ENCODE measurements around the gene NPFFR1.

NPFFR1 gene, protein sequence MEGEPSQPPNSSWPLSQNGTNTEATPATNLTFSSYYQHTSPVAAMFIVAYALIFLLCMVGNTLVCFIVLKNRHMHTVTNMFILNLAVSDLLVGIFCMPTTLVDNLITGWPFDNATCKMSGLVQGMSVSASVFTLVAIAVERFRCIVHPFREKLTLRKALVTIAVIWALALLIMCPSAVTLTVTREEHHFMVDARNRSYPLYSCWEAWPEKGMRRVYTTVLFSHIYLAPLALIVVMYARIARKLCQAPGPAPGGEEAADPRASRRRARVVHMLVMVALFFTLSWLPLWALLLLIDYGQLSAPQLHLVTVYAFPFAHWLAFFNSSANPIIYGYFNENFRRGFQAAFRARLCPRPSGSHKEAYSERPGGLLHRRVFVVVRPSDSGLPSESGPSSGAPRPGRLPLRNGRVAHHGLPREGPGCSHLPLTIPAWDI

DNA sequence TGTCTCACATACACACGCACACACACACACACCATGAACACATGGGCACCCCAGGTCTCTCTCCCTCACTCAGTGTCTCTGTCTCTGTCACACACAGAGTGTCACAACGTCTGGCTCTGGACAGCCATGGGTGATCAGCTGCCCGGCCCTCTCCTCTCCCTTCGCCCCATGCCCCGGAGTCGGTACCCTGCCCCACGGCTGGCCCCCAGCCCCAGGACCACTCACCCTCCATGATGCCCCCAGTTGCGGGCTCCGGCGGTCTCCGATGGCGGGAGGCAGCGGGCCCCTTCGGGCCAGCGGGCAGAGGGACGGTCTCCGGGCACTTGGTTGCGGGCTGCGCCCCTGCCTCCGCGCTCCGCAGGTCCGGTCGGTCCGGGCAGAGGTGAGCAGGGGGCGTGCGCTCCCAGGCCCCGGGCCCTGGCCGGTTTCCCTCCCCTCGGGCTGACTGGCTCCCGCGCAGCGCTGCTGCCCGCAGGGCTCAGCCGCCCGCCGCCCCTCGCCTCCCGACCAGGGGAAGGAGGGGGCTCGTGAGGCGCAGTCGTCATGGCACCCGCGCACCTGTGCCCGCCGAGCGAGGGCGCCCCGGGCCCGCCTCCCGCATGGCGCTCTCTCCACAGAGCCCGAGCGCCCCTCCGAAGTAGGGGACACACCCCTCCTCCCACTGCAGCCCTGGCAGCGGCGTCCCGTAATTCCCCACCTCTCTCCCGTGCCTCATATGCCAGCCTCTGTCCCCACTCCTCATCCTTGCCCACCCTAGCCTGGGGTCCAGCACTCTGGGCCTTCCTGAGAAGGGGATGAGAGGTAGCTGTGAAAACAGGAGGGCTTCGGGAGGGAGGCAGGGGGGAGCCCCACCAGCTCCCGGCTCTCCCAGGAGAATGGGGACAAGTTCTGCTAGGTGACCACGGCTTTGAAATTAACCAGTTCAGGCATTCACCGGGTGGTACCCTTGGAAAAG, at the start of gene NPFFR1:
Gene NPFFR1, minus strand, starts transcription at position 560 of the 955 bp plus-strand sequence. Its CDS starts 328 bp downstream, at position 232.
- in situ Hi-C loops (cut with MboI; ENCODE audit: low sequenced_read_pairs): no loop called here
- Histone ChIP-seq H3K4me1 (peaks cover 7% of the 10 kb centered on the region; the same call in 1 of the 2 replicates), H3K4me3 (no peak within 1 kb of the TSS), H3K27me3 (ENCODE audit: low read depth) (peaks cover 64% of the 10 kb centered on the region), H3K9me3 (no peaks in the 10 kb centered on the region), H3K36me3 (replicated peaks) (no peaks in the 10 kb centered on the region)
- DNase-seq (ENCODE audit: low spot score in 2 of 2): no peak

DNA sequence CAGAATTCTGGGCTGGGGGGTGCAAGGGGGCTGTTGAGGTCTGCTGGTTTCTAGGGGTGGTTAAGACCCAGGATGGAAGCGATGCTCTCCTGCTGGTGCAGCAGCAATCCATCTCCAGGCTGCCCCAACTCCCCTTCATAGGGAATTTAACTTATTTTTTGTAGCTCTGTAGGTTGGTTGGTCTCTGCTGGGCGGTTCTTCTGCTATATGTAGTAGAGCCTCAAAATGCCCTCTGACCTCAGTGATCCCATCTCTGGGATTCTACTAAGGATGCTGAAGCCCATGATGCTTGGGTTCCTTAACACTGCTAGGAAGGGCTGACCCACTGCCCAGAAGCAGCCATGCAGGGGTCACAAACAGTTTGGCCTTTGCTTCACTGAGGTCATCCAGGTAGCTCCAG, 49.5 kb upstream of the NPFFR1 start:
- Histone ChIP-seq H3K4me3 (no peak overlapping the region), H3K27me3 (ENCODE audit: low read depth) (no peaks in the 10 kb centered on the region), H3K9me3 (no peaks in the 10 kb centered on the region), H3K36me3 (replicated peaks) (peaks cover 2% of the 10 kb centered on the region; the same call in 1 of the 2 replicates), H3K4me1 (no peaks in the 10 kb centered on the region)
- DNase-seq (ENCODE audit: low spot score in 2 of 2): no peak
- in situ Hi-C loops (cut with MboI; ENCODE audit: low sequenced_read_pairs): no loop called here

DNA sequence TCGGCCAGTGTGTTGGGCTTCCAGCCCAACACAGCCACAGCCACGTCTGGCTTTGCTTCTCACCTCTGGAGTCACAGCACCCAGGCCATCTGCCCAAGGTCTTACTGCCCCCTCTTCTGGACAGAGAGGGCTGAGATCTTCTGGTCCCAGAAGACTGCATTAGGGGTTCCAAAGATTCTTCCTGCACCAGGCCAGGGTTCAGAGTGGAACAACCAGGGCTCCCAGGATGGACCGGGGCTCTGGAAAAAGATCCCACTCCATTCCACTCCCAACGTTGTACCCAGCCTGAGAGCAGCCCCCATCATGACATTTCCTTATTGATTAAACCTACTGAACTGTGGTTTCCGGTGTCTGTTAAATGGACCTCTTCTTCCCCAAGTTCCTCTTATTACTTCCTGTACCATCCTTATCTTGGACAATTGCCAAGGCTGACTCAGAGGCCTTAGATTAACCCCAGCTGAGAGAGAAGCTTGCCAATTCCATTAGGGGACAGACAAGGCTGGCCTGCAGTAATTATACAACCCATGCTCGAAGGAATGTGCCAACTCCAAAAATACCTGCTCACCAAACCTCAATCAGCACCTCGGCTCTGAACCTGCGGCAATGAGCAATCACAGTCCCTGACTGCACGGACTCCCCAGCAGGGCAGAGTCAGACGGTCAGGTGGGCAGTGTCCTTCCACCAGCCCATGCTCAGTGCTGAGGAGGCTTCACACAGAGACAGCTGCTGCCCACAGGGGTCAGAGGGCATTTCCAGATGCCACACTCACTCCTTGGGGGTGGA, 47.9 kb upstream of the NPFFR1 start:
- DNase-seq (ENCODE audit: low spot score in 2 of 2): no peak
- in situ Hi-C loops (cut with MboI; ENCODE audit: low sequenced_read_pairs): no loop called here
- no peaks in the 10 kb centered on the region for H3K9me3 ChIP-seq
- no peaks in the 10 kb centered on the region; the same call in 1 of the 2 replicates for H3K36me3 ChIP-seq (replicated peaks)
- H3K27me3 ChIP-seq (ENCODE audit: low read depth): no peaks in the 10 kb centered on the region
- no peaks in the 10 kb centered on the region for H3K4me1 ChIP-seq
- no peak overlapping the region for H3K4me3 ChIP-seq

DNA sequence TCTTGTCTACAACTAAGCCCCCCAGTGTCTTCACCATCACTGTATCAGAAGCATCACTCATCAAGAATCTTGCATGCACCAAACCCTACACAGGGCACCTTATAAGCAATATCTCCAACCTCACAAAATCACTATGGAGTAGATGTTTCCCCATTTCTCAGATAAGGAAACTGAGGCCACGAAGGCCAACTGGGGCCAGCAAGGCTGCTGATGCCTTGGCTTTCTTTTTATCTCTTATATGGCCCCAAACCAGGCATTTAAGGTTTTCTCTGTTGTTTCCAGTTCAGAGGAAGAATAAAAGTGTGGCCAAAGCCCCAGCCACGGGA, 47.3 kb upstream of the NPFFR1 start:
- in situ Hi-C loops (cut with MboI; ENCODE audit: low sequenced_read_pairs): no loop called here
- Histone ChIP-seq H3K36me3 (replicated peaks) (no peaks in the 10 kb centered on the region; the same call in 1 of the 2 replicates), H3K9me3 (no peaks in the 10 kb centered on the region), H3K27me3 (ENCODE audit: low read depth) (no peaks in the 10 kb centered on the region), H3K4me1 (no peaks in the 10 kb centered on the region), H3K4me3 (no peak overlapping the region)
- DNase-seq (ENCODE audit: low spot score in 2 of 2): no peak

DNA sequence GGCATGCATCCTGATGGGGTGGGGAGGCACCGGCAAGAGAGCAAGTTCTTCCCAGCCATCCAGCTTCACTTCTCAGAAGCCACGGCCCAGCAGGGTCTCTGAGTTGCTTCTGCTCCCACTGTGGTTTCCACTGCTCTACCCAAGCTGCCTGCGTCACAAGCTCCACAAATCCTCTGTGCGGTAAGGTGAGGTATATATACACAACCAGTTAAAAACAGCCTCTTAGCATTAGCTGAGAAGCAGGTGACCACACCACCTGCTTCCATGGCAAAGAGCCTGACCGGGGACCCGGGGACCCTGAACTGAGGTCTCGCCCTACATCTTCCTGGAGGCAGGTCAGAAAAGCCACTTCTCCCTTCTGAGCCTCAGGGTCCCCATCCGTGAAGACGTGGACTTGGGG, 46.9 kb upstream of the NPFFR1 start:
- in situ Hi-C loops (cut with MboI; ENCODE audit: low sequenced_read_pairs): no loop called here
- Histone ChIP-seq H3K27me3 (ENCODE audit: low read depth) (no peaks in the 10 kb centered on the region), H3K36me3 (replicated peaks) (no peaks in the 10 kb centered on the region; the same call in 1 of the 2 replicates), H3K9me3 (no peaks in the 10 kb centered on the region), H3K4me3 (no peak overlapping the region), H3K4me1 (no peaks in the 10 kb centered on the region)
- no peak for DNase-seq (ENCODE audit: low spot score in 2 of 2)

DNA sequence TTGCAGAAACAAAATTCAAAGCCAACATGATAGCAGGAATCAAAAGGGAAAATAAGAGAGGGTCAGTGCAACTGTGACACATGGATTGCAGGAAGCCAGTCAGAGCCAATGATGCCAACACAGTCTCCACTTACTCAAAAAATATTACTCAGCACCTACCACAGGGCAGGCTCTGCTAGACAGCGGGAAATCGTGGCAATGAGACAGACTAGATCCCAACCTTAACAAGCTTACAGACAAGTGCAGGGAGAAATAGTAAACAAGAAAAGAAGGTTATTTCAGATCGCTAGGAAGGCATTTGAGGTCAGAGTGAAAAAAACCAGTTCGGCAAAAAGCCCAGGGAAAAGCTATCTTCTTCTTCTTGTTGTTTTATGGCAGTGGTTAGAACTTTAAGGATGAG, 45.2 kb upstream of the NPFFR1 start:
- no peaks in the 10 kb centered on the region for H3K27me3 ChIP-seq (ENCODE audit: low read depth)
- no peaks in the 10 kb centered on the region; the same call in 1 of the 2 replicates for H3K36me3 ChIP-seq (replicated peaks)
- no peak overlapping the region for H3K4me3 ChIP-seq
- in situ Hi-C loops (cut with MboI; ENCODE audit: low sequenced_read_pairs): no loop called here
- no peaks in the 10 kb centered on the region for H3K9me3 ChIP-seq
- no peak for DNase-seq (ENCODE audit: low spot score in 2 of 2)
- no peaks in the 10 kb centered on the region for H3K4me1 ChIP-seq

DNA sequence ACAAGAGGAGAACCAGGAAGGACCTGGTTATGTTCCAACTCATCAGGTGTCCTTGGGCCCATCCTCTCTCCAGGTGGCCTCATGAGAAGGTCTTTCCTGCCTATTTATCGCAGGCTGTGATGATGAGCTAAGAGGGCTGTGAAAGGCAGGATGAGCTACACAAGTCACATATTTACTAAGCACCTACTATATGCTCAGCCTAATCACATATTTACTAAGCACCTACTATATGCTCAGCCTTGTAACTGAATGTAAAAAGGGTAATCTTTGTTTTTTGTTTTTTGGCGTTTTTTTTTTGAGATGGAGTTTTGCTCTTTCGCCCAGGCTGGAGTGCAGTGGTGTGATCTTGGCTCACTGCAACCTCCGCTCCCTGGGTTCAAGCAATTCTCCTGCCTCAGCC, 44.2 kb upstream of the NPFFR1 start:
- no peaks in the 10 kb centered on the region for H3K9me3 ChIP-seq
- H3K4me1 ChIP-seq: no peaks in the 10 kb centered on the region
- H3K36me3 ChIP-seq (replicated peaks): no peaks in the 10 kb centered on the region; the same call in 1 of the 2 replicates
- in situ Hi-C loops (cut with MboI; ENCODE audit: low sequenced_read_pairs): no loop called here
- H3K27me3 ChIP-seq (ENCODE audit: low read depth): no peaks in the 10 kb centered on the region
- DNase-seq (ENCODE audit: low spot score in 2 of 2): no peak
- no peak overlapping the region for H3K4me3 ChIP-seq

DNA sequence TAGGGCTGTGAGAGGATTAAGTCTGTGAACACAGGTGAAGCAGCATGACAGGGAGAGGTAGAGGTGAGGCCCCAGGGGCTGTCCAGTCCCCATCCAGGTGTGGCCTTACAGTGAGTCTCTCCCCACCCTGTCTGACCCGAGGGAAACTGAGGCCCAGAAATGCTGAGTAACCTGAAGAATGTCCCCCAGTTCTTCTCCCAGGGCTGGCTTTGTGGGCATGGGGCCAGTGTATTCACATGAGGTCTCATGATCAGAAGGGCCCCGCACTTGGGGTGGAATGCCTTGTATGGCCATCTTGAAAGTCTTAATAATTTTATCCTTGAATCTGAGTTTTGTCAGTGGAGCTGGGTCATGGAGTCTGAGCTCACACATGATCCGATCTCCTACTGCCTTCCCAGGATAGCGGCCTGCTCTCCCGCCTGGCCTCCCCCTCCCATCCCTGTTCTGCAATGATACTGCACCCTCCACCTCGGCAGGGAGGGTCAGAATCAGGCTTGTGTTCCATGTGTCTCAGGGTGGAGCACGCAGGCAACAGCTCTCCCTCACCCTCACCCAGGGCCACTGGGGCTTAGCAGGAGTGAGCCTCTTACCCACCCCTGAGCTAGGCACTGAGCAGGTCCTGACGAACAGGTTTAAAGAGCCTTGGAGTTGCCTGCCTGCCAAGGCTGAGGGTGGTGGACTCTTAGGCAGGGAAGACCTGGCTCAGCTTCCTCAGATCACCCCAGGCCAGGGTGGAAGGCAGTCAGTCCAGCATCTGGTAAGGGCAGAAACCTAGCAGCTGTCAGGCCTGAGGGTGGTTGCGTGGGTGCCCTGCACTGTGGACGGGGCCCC, 41.4 kb upstream of the NPFFR1 start:
- in situ Hi-C loops (cut with MboI; ENCODE audit: low sequenced_read_pairs): no loop called here
- Histone ChIP-seq H3K9me3 (no peaks in the 10 kb centered on the region), H3K36me3 (replicated peaks) (no peaks in the 10 kb centered on the region), H3K27me3 (ENCODE audit: low read depth) (no peaks in the 10 kb centered on the region), H3K4me3 (no peak overlapping the region), H3K4me1 (no peaks in the 10 kb centered on the region)
- DNase-seq (ENCODE audit: low spot score in 2 of 2): no peak

DNA sequence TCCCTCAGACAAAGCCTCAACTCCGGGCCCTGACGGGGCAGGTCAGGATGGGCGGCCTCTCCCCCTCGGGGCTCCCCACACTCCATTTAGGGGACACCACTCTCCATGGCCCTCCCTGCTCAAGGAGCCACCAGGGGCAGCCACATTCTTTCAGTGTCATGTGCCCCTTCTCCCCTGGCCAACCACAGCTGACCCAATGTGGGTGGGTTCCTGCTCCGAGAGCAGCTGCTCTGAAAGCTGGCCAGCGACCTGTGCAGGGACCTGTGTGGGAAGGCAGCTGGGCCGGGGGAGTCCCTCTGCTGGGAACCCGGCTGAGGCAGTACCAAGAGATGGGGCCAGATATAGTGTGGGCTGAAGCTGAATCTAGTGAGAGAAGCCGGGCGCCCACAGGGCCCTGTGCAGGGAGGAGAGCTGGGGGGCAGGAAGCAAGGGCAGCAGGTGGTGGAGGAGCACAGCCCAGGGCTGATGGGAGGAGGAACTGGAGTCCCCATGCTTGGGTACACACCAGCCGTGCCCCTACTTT, 40.6 kb upstream of the NPFFR1 start:
- Histone ChIP-seq H3K27me3 (ENCODE audit: low read depth) (no peaks in the 10 kb centered on the region), H3K4me1 (no peaks in the 10 kb centered on the region), H3K9me3 (no peaks in the 10 kb centered on the region), H3K36me3 (replicated peaks) (no peaks in the 10 kb centered on the region), H3K4me3 (no peak overlapping the region)
- DNase-seq (ENCODE audit: low spot score in 2 of 2): no peak
- in situ Hi-C loops (cut with MboI; ENCODE audit: low sequenced_read_pairs): no loop called here

DNA sequence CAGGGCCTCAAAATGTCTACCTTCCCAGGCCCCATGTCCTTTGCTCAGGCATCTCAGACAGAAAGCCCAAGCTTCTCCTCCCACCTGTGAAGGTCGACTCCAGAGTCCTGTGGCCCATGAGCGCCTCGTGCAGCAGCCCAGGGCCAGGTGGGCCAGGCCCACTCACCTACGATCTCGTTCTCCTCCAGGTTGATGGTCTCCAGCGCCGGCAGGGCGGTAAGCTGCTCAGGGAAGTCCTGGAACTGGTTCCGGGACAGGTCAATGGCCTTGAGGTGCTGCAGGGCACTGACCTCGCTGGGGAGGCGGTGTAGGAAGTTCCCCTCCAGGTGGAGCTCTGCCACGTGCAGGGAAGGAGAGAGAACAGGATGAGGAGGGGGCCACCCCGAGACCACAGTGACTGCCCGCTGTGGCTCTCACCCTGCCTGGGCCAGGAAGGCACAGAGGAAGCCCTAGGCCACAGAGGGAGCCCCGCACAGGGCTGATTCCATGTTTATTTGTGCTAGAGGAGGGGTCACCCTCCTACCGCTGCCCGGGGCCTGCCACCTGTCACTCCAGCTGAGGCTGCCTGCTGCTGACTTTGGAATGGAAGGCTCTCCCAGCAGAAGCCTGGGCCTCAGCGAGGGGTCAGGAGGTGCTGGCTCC, 40.0 kb upstream of the NPFFR1 start:
- DNase-seq (ENCODE audit: low spot score in 2 of 2): no peak
- H3K27me3 ChIP-seq (ENCODE audit: low read depth): no peaks in the 10 kb centered on the region
- H3K4me3 ChIP-seq: no peak overlapping the region
- H3K9me3 ChIP-seq: no peaks in the 10 kb centered on the region
- in situ Hi-C loops (cut with MboI; ENCODE audit: low sequenced_read_pairs): no loop called here
- H3K36me3 ChIP-seq (replicated peaks): no peaks in the 10 kb centered on the region
- H3K4me1 ChIP-seq: no peaks in the 10 kb centered on the region

DNA sequence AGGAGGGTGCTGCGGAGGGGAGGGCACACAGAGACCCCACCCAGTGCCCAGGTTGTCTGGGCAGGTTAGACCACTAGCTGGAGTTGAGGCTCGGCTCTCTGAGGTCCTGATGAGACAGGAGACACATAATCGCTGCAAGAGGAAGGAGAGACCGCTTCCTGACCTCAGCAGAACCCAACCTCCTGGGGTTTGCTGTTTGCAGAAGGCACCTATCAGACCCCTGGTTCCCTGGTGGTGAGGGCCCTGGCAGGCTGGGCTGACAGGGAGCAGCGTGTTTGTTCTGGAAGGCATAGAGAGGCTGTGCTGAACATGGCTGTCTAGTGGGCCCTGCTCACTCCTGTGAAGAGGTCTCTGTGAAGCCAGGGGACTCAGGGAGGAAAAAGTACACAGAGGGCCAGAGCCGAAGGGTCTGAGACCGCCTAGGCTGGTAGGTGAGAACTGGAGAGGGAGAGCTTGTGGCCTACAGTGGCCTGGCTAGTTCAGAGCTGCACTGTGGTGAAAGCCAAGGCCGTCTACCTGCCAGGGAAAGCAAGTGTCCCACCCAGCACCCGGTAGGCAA, 39.4 kb upstream of the NPFFR1 start:
- in situ Hi-C loops (cut with MboI; ENCODE audit: low sequenced_read_pairs): no loop called here
- H3K9me3 ChIP-seq: no peaks in the 10 kb centered on the region
- no peaks in the 10 kb centered on the region for H3K36me3 ChIP-seq (replicated peaks)
- H3K27me3 ChIP-seq (ENCODE audit: low read depth): no peaks in the 10 kb centered on the region
- no peaks in the 10 kb centered on the region for H3K4me1 ChIP-seq
- no peak overlapping the region for H3K4me3 ChIP-seq
- no peak for DNase-seq (ENCODE audit: low spot score in 2 of 2)

Data from HAP-1 (cell line).